Type B pancreatic cell (in vitro differentiated cells): ENCODE measurements around the gene ZNF836. TPM values are rescaled to one million over a fixed set of nuclear protein-coding genes. Genes with fewer than 3 reads are reported as not detected.

Source experiments
- DNase-seq: peaks from one replicate; pipeline ENCODE4 v3.0.0; 2021; ENCODE audit warnings: mixed read lengths; ENCODE audit not compliant: unreplicated experiment; ENCODE audit errors: extremely low spot score
- H3K27ac Mint-ChIP-seq: 2 replicates; pipeline ENCODE4 v1.8.0; 2021; ENCODE audit warnings: mild to moderate bottlenecking, mixed read lengths
- H3K27me3 Mint-ChIP-seq: 2 replicates; pipeline ENCODE4 v1.8.0; 2021; ENCODE audit warnings: mixed read lengths
- H3K36me3 Mint-ChIP-seq: 2 replicates; pipeline ENCODE4 v1.8.0; 2021; ENCODE audit warnings: mixed read lengths
- H3K4me1 Mint-ChIP-seq: one replicate; pipeline ENCODE4 v1.8.0; 2021; ENCODE audit warnings: mixed read lengths; ENCODE audit not compliant: unreplicated experiment
- H3K4me3 Mint-ChIP-seq: 2 replicates; pipeline ENCODE4 v1.8.0; 2021; ENCODE audit warnings: mild to moderate bottlenecking, mixed read lengths
- H3K9me3 Mint-ChIP-seq: 2 replicates; pipeline ENCODE4 v1.8.0; 2021; ENCODE audit warnings: mixed read lengths
- total RNA-seq: library from RNA; stranded (reverse); gene quantifications from 2 replicates; pipeline ENCODE4 v1.2.1, GENCODE V29; 2021; ENCODE audit warnings: low replicate concordance
- TF ChIP-seq, protein P1 (sequence below): fragments of 200-600 bp; sonication (generic); conservative IDR thresholded peaks from 2 replicates; pipeline ENCODE4 v1.5.0; 2021; ENCODE audit warnings: antibody characterized with exemption, mild to moderate bottlenecking

Gene ZNF836
- total RNA-seq, 1 donor from 2014 or later: 21.8 TPM

DNA sequence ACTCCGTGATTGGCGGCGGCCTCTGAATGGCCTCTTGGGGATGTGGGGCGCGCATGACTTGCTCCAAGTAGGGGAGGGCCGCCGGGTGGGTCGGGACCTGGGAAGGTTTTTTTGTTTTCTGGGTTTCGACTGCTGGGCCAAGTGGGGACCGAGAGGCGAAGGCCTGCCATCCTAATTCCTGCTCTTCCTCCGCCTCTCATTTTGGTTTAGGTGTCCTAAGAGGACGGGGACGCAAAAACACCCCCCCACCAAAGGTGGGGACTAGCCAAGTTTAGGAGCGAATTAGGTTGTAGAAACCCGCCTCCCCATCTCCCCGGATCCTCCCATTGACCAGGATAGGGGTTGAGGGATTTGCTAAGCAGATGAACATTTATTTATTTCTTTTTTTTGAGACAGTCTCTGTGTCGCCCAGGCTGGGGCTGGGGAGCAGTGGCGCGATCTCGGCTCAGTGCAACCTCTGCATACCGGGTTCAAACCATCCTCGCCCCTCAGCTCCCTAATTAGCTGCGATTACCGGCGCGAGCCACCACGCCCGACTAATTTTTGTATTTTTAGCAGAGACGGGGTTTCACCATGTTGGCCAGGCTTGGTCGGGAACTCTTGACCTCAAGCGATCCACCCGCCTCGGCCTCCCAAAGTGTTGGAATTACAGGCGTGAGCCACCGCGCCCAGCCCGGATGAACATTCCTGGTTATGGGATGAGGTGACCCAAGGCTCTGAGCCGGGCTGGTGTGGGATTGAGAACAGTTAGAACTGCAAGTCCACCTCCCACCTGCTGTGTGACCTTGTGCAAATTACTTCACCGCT lies 19.3 kb upstream of the ZNF836 start:
- Mint-ChIP-seq H3K27me3 (no peaks in the 10 kb centered on the region), H3K36me3 (peaks cover 24% of the 10 kb centered on the region), H3K4me1 (peaks cover 29% of the 10 kb centered on the region), H3K9me3 (no peaks in the 10 kb centered on the region), H3K4me3 (peak overlapping the region; percentile 99), H3K27ac (peak overlapping the region; percentile 99)
- no peak for DNase-seq
- TF ChIP-seq, protein P1, sequence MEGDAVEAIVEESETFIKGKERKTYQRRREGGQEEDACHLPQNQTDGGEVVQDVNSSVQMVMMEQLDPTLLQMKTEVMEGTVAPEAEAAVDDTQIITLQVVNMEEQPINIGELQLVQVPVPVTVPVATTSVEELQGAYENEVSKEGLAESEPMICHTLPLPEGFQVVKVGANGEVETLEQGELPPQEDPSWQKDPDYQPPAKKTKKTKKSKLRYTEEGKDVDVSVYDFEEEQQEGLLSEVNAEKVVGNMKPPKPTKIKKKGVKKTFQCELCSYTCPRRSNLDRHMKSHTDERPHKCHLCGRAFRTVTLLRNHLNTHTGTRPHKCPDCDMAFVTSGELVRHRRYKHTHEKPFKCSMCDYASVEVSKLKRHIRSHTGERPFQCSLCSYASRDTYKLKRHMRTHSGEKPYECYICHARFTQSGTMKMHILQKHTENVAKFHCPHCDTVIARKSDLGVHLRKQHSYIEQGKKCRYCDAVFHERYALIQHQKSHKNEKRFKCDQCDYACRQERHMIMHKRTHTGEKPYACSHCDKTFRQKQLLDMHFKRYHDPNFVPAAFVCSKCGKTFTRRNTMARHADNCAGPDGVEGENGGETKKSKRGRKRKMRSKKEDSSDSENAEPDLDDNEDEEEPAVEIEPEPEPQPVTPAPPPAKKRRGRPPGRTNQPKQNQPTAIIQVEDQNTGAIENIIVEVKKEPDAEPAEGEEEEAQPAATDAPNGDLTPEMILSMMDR: no peak

DNA sequence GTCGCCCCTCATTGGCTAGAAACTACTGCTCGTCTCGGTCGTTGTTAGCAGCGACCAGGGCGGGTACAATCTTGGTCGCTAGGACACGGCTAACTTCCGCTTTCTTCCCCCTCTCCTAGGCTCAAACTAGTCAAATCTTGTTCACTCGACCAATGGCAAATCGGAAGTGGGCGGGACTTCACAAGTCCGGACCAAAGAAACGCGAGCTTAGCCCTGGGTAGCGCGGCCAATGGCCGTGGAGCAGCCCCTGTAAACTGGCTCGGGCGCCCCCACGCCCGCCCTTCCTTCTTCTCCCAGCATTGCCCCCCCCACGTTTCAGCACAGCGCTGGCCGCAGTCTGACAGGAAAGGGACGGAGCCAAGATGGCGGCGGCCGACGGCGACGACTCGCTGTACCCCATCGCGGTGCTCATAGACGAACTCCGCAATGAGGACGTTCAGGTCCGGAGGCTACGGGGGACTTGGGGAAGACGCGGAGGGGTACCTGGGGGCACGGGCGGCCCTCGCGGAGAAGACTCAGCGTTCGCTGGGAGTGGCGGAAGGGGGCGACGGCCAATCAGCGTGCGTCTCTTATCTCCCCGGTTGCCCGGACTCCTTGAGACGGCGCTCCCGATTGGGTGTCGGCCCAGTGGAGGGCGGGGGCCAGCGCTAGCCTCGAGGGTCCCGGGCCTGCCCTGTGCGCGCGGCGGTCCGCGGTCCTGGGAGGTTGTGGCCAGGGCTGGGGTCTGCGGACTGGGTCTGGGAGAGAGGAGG lies 18.5 kb upstream of the ZNF836 start, which contains the start of gene PPP2R1A:
PPP2R1A (plus strand) TSS at position 318 of the 752 bp plus-strand sequence; CDS start at position 363, 45 bp downstream.
- Mint-ChIP-seq H3K4me3 (peak within 1 kb of the TSS; percentile 99), H3K27ac (peak within 1 kb of the TSS; percentile 99), H3K36me3 (peaks cover 24% of the 10 kb centered on the region), H3K4me1 (peaks cover 29% of the 10 kb centered on the region), H3K9me3 (no peaks in the 10 kb centered on the region), H3K27me3 (no peaks in the 10 kb centered on the region)
- peak; percentile 98 for DNase-seq
- TF ChIP-seq, protein P1: no peak

DNA sequence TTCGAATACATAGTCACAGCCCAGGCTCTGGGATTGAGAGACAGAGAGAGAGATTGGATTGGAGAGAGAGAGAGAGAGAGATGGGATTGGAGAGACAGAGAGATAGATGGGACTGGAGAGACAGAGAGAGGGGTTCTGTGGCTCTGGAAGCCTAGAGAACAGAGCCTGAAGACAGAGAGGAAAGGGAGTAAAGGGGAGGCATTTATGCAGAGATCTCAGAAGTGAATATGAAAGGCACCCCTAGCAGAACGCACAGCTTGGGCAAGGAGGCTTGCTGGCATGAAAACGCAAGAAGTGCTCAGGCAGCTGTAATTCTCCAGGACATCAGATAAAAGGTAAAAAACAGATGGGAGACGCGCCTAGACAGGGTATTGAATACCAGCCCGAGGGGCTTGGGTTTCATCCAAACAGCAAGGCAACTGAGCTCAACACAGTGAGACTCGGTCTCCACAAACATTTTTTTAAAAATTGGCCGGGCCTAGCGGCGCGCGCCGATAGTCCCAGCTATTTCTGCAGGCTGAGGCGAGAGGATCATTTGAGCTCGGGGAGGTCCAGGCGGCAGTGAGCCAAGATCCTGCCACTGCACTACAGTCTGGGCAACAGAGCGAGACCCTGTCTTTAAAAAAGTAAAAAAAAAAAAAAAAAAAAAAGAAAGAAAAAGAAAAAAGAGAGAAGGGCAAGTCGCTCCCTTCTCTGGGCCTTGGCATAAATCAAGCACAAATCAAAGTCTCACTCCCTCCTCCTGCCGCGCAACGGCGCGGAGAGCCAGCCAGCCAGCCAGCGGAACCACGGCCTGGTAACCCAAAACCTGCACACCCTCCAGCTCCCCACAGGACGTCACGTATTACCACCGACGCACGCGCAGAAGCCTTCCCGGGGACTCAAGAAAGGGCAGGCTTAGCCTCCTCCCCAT lies 17.7 kb upstream of the ZNF836 start:
- DNase-seq: peak; percentile 75
- H3K27ac Mint-ChIP-seq: peak overlapping the region; percentile 99

GRCh38 chr19:52187407-52187806 lies 16.0 kb upstream of the ZNF836 start:
- no peaks in the 10 kb centered on the region for H3K9me3 Mint-ChIP-seq
- no peak for DNase-seq
- H3K36me3 Mint-ChIP-seq: peaks cover 9% of the 10 kb centered on the region
- peaks cover 15% of the 10 kb centered on the region for H3K4me1 Mint-ChIP-seq
- H3K27ac Mint-ChIP-seq: no peak overlapping the region
- no peak overlapping the region for H3K4me3 Mint-ChIP-seq
- TF ChIP-seq, protein P1: no peak
- H3K27me3 Mint-ChIP-seq: no peaks in the 10 kb centered on the region

More for the DNA sequence above, 17.7 kb upstream of the ZNF836 start:
- peaks cover 21% of the 10 kb centered on the region for H3K4me1 Mint-ChIP-seq
- TF ChIP-seq, protein P1: peak; percentile 32
- H3K9me3 Mint-ChIP-seq: no peaks in the 10 kb centered on the region
- peaks cover 15% of the 10 kb centered on the region for H3K36me3 Mint-ChIP-seq
- H3K27me3 Mint-ChIP-seq: no peaks in the 10 kb centered on the region
- peak overlapping the region; percentile 99 for H3K4me3 Mint-ChIP-seq

- H3K27ac Mint-ChIP-seq: peak overlapping the region; percentile 75
- no peaks in the 10 kb centered on the region for H3K27me3 Mint-ChIP-seq
- H3K36me3 Mint-ChIP-seq: no peaks in the 10 kb centered on the region
- no peak for DNase-seq
- no peaks in the 10 kb centered on the region for H3K9me3 Mint-ChIP-seq
- TF ChIP-seq, protein P1: no peak
- H3K4me1 Mint-ChIP-seq: peaks cover 4% of the 10 kb centered on the region
- peak overlapping the region; percentile 38 for H3K4me3 Mint-ChIP-seq
Observed at GRCh38 chr19:52176574-52176973, 5.2 kb upstream of the ZNF836 start.
